Stimulated activated CD8-positive, alpha-beta memory T cell treated with anti-CD3 and anti-CD28 coated beads, Interleukin-15, amount 100 ng/mL, for 24 hours (primary cell): Measurements from ENCODE around the gene EBPL.
"Not testable (repeated sequence)": the region's sequence is repeated elsewhere in the genome, so short reads cannot be mapped to it uniquely, and the experiment has no call there.

Experiments used
- DNase-seq: peaks from one replicate; pipeline ENCODE4 v3.0.0-alpha.2; 2020; ENCODE audit warnings: low read depth

The EBPL gene

DNA sequence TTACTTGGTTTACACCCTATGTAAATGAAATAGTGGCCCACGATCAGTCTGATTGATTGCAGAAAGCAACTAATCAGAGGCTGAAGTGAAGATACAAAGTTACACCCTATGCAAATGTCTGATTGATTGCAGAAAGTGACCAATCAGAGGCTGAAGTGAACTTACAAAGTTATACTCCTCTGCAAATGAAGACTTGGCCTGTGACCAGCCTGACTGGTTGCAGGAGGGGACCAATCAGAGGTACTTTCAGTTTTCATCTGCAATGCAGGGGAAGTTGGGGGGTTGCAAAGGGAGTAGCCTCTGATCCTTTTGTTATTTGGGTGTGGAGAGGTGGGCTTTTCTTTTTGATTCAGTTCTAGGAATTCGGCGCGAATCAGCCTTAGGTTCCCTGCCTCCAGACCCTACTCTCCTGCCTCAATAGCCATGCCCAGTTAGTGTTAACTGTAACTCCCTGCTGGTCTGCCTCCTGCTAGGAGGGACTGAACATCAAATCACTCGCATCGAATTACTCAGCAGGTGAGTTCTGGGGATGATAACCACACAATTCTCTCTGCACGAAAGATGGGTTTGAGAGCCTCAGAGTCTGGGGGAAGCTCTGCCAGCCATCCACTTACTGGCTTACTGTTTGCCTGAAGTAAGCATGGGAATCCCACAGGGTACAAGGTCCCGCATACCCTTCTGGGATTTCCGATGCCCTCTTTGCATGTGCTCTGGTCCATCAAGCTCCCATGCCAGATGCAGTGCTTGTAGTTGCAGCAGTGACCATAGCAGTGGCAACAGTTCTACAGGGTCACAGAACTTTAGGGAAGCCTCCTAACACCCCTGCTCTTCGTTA is 55.5 kb downstream of the EBPL start:
- DNase-seq, result no peak

DNA sequence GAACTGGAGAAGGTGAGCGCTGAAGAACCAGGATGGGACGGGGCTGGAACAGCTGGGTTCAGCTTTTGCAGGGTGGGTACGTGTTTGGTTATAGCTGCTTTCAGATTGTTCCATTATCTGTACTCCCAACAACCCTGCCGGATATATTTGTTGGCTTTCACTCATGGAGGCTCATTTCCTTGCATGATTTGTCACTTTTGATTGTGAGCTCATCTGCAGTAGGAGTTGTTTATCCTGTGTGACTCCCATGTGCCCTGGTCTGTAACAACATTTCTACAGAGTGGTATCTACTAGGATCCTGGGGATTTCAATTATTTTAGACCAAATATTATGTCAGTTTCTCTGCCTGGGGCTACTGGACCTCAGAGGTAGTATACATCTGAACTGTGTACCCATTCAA is 57.6 kb downstream of the EBPL start:
- DNase-seq, result no peak

DNA sequence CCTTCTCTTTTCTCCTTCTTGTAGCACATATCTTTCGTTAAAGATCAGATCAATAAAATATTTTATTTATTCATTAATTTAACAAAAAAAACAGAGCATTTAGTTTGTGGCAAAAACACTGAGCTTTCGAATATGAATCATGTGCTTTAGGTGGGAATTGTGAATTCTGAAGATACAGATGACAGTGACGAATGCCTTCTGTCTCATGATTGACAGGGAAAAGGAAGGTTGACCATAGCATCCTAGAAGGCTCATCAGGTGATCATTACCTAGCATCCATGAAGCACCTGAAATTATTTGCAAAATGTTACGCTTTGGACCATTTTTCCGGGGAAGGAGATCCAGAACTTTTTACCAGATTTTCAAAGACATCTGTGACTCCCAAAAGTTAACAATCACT is 59.1 kb downstream of the EBPL start:
- DNase-seq, result no peak

DNA sequence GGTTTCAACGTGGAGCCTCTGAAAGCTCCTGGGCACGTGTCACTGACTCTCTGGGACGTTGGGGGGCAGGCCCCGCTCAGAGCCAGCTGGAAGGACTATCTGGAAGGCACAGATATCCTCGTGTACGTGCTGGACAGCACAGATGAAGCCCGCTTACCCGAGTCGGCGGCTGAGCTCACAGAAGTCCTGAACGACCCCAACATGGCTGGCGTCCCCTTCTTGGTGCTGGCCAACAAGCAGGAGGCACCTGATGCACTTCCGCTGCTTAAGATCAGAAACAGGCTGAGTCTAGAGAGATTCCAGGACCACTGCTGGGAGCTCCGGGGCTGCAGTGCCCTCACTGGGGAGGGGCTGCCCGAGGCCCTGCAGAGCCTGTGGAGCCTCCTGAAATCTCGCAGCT is 60.7 kb downstream of the EBPL start:
- no peak for DNase-seq

DNA sequence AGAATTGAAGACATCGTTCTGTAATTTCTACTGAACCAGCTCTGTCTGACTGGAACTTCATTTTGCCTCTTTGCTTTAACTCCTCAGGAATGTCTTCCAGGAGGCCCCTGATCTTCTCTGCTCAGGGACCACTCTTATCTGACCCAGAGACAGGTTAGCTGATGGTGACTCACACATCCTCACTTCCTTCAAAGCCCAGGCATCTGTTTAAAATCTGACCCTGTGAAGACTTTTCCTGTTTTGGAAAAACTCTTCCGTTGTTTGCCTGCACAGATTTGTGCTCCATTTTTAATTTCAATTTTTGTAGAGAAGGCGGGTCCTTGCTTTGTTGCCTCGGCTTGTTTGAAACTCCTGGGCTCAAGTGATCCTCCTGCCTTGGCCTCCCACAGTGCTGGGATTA is 61.3 kb downstream of the EBPL start:
- no peak for DNase-seq

DNA sequence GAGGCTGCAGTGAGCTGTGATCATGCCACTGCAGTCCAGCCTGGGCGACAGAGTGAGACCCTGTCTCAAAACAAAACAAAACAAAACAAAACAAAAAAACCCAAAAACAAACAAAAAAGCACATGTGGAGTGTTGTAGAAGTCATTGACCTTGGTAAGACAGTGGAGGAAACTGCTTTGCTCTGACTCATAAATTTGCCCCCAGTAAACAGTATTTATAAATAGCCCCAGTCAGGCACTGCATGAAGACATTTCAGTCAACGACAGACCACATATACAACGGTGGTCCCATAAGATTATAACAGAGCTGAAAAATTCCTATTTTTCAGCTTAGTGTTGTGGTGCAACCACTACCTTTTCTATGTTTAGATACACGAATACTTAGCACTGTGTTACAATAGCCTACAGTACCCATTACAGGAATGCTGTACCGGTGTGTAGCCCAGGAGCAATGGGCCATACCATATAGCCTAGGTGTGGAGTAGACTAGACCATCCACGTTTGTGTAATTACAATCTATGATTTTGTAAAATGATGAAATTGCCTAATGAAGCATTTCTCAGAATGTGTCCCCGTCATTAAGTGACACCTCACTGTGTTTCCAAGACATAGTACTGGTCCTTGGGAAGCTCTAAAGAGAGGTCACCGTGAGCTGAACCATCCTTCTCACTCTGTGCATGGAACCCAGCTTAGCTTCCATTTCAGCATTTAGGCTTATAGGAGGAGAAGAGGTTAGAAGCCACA is 61.9 kb downstream of the EBPL start:
- no peak for DNase-seq

DNA sequence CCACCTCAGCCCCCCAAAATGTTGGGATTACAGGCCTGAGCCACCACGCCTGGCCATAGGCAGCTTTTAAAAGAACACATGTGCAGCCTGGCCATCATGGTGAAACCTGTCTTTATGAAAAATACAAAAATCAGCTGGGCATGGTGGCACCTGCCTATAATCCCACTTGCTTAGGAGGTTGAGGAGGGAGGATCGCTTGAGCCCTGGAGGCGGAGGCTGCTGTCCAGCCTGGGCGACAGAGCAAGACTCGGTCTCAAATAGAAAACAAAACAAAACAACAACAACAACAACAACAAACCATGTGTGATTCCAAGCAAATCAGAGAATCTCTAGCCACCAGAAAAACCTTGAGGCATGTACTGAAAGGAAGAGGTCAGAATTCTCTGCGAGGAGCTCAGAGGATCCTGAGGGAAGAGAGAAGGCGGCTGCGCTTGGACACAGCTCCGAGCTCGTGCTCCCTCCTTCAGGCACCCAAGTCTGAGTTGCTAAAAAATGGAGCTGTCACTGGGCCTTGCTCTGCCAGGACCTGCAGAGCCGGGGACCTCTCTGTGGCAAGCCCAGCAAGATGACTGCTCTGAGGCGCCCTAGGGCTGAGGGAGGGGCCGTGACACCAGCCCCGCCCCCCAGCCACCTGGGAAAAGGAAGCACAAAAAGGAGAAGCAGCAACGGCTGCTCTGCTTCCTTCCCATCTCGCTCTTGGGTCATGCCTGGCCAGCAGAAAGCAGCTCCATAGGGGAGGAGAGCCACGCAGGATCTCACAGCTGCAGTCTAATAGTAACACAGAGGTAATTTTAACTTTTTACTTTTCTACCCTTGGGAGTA is 63.2 kb downstream of the EBPL start, which contains the start of gene ARL11:
Gene ARL11, plus strand, starts transcription at position 677 of the 822 bp plus-strand sequence. CDS start 1,941 bp downstream, outside the sequence.
- peak; percentile 16 for DNase-seq

DNA sequence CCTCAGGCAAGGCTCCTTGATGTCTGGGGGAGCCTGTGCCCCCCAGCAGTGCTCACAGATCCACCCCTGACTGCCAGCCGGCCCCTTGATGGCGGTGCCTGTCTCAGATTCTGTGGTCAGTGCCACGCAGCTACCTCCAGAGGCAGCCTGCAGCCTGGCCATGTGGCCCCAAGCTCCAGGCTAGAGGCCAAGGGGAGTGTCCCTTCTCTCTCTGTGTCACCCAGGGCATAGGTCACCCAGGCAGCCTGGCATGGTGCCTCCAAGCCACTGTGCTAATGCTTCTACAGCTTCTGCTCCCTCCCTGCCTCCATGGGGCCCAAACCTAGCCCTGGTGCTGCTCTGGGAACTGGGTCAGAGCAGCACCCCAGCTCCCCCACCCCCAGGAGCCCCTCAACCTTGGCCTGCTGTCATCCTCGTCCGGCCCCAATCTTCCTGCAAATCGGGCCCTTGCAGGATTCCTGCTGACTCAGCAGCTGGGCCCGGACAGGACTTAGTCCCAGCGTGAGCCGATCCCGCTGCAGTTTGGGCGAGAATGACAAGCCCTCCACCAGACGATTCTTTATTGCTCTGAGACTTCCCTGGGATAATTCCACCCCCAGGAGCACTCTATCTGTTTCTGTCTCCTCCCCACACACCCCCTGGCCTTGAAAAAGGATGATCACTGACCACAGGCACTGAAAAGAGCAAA is 65.8 kb downstream of the EBPL start:
- no peak for DNase-seq

DNA sequence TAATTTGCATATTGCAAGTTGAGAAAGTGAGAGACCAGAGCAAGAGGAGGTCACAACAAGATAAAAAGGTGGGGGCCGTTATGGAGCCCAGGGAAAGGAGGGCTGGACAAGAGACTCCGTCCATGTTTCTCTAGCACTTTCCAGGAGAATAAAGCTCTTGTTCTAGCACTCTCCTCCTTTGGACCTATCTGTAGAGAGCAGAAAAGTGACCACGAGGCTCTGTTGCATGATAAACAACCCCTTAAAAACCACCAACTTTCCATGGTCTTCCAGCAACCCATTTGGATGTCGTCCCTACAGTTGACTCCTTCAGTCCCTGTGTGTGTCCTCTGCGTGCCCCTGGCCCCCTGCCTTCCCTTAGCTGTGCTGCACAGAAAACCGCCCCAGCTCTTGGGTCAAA is 67.1 kb downstream of the EBPL start:
- no peak for DNase-seq

DNA sequence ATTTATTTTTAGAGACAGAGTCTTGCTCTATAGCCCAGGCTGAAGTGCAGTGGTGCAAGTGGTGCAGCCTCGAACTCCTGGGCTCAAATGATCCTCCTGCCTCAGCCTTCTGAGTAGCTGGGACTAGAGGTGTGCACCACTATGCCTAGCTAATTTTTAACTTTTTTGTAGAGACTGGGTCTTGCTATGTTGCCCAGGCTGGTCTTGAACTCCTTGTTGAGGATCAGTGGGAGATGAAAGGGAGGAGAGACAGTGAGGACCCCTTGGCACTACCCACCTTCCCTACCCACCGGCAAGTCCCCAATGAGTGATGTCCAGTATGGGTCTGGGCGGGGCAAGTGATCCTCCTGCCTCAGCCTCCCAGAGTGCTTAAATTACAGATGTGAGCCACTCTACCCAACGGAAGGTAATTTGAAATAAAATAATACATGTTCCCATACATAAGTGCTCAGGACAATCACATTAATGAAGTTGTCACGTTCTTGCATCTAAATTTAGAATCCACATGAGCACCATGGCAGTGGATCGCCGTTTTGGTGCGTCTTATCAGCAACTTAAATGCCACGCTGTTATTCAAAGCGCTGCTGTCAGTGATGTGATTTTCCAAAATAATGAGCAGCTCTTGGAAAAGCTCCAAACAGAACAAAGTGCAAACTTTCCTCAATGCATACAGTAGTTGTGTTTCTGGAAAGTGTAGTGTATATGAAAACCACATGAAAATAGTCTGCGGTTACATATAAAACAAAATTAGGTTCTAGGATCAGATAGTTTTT is 68.9 kb downstream of the EBPL start:
- no peak for DNase-seq

DNA sequence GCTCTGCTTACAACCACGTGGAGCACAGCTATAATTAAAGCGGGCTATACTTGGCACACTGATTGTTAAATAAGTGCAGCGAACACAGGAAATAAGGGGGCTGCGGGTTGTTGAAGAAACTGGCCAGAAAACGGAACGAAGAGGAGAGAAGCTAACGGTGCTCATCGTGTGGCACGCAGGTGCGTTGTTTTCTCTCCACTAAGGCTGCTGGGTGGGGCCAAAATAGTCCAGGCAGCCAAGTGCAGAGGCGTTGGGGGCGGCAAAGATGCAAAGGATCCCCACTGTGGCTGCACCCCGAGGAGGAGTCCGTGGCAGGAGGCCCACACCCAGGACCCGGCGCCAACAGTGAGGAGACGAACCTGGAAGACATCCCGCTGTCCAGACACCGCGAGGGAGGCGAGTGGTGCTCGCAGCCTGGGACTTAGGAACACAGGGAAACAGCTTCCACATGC is 71.1 kb downstream of the EBPL start:
- no peak for DNase-seq

DNA sequence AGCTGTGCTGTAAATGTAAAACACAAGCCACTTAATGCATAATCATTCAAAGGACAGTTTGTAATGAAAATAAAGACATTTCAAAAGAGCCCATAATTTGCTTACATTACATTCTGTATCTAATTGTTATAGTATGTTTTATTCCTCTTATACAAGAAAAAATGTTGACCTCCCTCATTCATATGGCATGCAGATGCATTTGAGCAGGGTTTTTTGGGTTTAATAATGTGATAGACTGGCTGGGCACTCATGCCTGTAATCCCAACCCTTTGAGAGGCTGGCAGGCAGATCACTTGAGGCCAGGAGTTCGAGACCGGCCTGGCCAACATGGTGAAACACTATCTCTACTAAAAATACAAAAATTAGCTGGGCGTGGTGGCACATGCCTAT is 74.6 kb downstream of the EBPL start:
- no peak for DNase-seq

DNA sequence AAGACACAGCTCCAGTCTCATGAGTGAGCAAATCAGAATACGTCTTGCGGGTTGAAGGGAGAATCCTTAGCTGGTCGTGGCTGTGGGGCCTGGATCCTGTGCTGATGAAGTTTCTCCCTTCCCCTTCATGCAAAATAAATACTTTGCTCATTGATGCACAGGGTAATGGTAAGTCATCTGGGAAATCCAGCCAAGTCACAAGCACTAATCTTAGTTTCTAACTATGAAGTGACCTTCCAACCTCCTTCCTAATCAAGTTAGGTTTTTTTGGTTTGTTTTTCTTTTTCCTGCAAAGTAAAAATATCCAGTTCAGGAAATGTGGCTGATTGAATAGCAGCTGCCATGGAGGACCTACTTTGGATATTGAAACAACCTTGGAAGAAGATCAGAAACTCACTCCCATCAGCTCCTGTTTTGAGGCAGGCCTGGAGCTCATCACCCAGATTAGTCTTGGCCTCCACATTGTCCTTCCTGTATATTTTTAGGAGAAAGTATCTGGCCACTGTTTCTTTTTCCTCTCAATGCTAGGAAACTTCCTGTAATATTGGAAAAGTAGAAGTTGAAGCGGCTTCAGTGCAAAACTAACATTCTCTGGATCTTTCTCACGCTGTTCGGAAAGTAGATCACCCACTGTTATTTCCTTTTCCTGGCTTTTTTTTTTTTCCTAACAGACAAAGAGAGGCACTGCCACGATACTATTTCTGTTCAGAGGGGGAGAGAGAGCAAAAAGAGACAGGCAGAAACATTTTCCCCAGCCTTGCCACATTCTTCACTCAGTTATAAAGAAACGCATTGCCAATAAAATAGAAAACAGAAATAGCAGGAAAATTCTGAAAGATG is 75.2 kb downstream of the EBPL start:
- DNase-seq, result no peak

DNA sequence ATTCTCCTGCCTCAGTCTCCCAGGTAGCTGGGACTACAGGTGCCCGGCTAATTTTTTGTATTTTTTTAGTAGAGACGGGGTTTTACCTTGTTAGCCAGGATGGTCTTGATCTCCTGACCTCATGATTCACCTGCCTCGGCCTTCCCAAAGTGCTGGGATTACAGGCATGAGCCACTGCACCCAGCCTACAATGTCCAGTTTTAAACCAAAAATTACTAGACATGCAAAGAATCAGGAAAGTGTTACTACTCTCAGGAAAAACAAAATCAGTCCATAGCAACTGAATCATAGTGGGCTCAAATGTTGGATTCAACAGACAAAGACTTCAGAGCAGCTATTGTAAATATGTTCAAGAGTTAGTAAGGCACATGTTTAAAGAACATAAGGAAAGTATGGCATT is 79.2 kb downstream of the EBPL start:
- DNase-seq, result not testable (repeated sequence)
